Fibroblast of skin of right quadriceps (primary cell): Measurements from ENCODE around the gene ENTPD8.
A peak's percentile ranks its signal among the peaks of the same experiment; 100 is the strongest.
"Not testable (repeated sequence)": the region's sequence is repeated elsewhere in the genome, so short reads cannot be mapped to it uniquely, and the experiment has no call there.

Source experiments
- DNase-seq: peaks from one replicate; pipeline ENCODE4 v3.0.0-alpha.2; 2013

ENTPD8 gene

DNA sequence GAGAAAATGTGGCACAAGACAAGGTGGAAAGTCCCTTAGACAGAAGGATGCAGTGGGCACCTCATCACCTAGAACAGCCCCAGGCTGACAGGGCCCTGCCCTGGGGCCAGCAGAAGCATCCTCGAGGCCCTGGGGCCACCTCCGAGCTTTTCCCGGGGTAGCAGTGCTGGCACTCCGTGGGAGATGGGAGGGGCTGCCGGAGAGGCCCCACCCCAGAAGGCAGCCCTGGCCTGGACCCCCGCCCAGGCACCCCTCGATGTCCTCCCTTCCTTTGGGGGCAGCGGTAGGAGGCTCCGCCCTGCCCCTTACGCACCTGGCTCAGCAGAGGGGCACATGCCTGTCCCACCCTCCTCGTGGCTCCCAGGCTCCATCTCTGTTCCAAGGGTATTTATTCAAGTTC, 35.7 kb upstream of the ENTPD8 start:
- DNase-seq = no peak

DNA sequence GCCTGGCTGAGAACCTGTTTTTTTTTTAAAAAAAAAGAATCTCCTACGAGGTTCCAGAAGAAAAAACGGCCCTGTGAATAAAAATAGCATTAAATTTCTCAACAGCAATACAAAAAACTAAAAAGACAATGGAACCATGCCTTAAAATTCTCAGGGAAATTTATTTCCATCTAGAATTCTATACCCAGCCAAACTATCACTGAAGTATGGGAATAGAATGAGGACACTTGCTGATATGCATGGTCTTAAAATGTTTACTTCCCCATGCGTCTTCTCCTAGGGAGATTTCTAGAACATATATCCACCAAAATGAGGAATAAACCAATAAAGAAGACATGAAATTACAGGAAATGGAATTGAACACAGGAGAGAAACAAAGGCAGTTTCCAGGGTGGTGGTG, 34.5 kb upstream of the ENTPD8 start:
- DNase-seq = no peak

DNA sequence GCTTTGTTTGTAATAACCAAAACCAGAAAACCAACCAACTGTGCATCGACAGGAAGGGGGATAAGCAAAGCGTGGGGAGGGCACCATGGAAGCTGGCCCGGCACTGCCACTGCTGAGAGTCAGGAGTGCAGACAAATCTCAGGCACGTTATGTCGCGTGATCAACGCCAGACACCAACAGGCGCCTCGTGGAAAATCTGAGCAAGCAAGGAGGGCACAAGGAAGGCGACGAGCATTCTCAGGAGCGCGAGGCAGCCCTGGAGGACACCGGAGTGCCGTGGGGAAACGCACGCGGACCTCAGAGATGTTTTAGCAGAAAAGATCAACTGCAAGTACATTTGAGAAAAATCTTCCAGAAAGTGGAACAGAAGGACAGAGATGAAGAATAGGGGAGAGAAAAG, 33.1 kb upstream of the ENTPD8 start:
- no peak for DNase-seq

GRCh38 chr9:137470785-137471184, 29.6 kb upstream of the ENTPD8 start:
- no peak for DNase-seq

GRCh38 chr9:137467896-137468295, 26.7 kb upstream of the ENTPD8 start:
- no peak for DNase-seq

DNA sequence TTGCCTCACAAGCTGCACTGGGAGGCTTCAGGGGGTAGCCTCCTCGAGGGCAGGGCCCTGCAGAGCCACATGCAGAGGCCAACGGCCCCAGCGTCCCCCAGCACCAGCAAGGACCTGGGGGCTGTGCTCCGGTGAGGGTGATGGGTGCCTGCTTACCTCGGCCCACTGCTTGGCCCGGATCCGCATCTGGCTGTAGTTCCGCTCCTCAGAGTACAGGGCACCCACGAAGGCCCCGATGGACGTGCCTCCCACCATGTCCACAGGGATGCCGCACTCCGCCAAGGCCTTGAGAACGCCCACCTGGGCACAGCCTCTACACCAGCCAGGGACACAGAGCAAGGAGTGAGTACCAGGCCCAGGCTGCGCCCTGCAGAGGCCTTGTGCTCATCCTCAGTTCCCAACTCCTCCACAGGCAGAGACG, 26.0 kb upstream of the ENTPD8 start:
- DNase-seq = no peak

GRCh38 chr9:137466389-137467085, 25.4 kb upstream of the ENTPD8 start:
- not testable (repeated sequence) for DNase-seq

GRCh38 chr9:137465720-137466388, 24.7 kb upstream of the ENTPD8 start:
- no peak for DNase-seq

DNA sequence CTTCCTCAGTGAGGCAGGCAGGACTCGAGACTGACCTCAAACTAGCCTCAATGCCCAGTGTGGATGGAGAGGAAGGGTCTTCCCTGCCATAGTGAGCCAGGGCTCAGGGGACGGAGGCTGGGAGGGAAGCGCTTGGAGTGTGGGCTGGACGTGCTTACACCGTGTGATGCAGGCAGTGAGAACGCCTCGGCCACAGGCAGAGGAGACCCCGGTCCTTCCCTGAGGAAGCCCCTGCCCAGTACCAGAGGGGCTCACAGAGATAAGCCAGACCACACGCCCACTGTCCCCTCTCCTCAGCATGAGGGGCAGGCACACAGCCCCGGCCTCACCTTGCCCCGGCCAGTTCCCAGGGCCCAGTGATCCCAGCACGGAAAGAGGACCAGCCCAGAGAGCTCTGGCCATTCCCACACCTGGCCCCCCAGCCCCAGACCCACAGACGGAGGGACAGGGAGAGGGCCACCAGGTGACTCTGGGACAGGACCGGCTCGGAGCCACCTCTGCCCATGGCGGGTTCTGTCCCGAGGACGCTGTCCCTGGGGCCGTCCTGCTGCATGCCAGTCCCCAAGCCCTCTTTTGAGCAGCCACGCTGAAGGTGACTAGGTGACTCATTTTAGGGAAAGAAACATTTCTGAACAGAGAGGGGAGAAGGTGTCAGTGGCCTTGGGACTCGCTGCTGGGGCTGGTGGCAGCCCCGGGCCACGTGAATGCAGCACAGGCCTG, 24.0 kb upstream of the ENTPD8 start:
- DNase-seq = no peak

- no peak for DNase-seq
Measured at GRCh38 chr9:137464291-137464999, 23.3 kb upstream of the ENTPD8 start.

- no peak for DNase-seq
Measured at GRCh38 chr9:137463931-137464290, 22.8 kb upstream of the ENTPD8 start.

- DNase-seq = no peak
Measured at GRCh38 chr9:137462986-137463930, 22.1 kb upstream of the ENTPD8 start.

- no peak for DNase-seq
Measured at GRCh38 chr9:137462396-137462985, 21.3 kb upstream of the ENTPD8 start.

- DNase-seq = no peak
Measured at GRCh38 chr9:137461663-137462395, 20.7 kb upstream of the ENTPD8 start.

DNA sequence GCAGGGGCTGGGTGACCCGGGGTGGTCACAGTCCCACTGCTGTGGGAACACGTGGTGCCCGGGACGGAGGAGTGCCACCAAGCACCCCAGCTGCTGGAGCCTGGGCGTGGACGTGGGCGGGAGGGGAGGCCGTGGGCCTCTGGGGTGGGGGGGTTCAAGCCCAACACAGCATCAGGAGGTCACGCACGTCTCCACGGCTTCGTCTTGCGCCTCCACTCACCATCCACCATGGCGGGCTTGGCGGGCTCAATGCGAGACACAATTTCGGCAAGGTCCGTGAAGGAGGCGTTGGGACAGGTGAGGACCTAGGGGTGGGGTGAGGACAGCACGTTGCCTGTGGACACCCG, 20.1 kb upstream of the ENTPD8 start:
- no peak for DNase-seq

GRCh38 chr9:137460363-137461315, 19.5 kb upstream of the ENTPD8 start:
- DNase-seq = no peak

DNA sequence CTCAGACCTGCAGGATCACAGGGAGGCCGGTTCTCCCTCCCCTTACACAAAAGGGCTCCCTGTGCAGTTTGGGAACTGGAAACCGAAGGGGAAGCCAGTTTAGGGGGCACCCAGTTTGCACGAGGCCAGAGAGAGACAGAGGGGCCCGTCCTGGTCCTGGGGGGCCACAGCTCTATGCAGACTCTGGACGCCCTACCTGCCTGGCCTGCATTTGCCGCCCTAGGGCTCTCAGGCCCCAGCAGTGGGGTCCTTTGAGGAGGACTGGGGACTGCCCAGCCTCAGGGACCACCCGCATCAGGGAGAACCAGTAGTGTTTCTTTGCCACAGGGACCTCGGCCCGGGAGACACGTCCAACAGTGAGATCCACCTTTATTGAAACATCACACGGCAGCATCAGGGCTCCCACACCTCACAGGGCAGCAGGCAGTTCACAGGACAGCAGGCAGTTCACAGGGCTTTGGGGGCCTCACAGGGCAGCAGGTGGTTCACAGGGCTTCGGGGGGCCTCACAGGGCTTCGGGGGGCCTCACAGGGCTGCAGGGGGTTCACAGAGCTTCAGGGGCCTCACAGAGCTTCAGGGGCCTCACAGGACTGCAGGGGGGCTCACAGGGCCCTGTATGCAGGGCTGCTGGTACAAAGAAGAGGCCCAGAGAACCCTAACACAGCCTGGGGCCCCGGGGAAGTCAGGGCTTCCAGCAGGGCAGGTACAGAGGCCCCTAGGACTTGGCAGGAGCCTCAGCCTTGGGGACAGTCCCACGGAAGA, 18.6 kb upstream of the ENTPD8 start:
- DNase-seq = no peak

DNA sequence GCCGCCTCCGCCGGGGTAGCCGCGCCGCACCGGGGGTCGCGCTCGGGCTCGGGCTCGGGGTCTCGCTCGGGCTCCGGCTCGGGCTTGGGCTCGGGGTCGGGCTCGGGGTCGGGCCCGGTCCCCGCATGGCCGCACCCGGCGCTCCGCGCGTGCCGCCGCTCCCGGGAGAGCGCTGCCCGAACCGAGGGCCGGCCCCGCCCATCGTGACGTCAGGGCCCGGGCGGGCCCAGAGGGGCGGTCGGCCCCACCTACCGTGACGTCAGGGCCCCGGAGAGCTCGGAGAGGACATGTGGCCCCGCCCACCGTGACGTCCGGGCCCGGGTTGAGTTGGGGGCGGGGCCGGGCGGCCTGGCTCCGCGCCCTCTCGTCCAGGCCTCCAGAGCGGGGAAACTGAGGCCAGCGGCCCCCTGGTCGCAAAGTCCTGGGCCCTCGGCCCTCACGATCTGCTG, 18.0 kb upstream of the ENTPD8 start, which contains the start of gene NSMF:
Gene NSMF, minus strand, starts transcription at position 183 of the 449 bp plus-strand sequence. CDS start 232 bp downstream, outside the sequence.
- peak; percentile 90 for DNase-seq
